RKO (cell line): Measurements from ENCODE around the gene E4F1.

ENCODE experiments used
- DNase-seq: peaks from one replicate; pipeline ENCODE4 v3.0.0-alpha.2; 2016; ENCODE audit warnings: low spot score

E4F1 gene

GRCh38 chr16:2275476-2276367, 52.3 kb downstream of the E4F1 start:
- no peak for DNase-seq

GRCh38 chr16:2276368-2277195, 53.2 kb downstream of the E4F1 start:
- no peak for DNase-seq

- no peak for DNase-seq
These were observed 54.3 kb downstream of the E4F1 start for GRCh38 chr16:2277466-2278271.

- no peak for DNase-seq
These were observed 54.8 kb downstream of the E4F1 start for GRCh38 chr16:2278272-2278608.

- no peak for DNase-seq
These were observed 55.8 kb downstream of the E4F1 start for GRCh38 chr16:2278956-2279800.

- no peak for DNase-seq
These were observed 57.1 kb downstream of the E4F1 start for GRCh38 chr16:2280461-2280860.

- DNase-seq = no peak
These were observed 57.7 kb downstream of the E4F1 start for GRCh38 chr16:2280981-2281542.

- DNase-seq = no peak
These were observed 58.9 kb downstream of the E4F1 start for GRCh38 chr16:2282262-2282661.

GRCh38 chr16:2282866-2283555, 59.6 kb downstream of the E4F1 start:
- no peak for DNase-seq

GRCh38 chr16:2284001-2284770, 60.8 kb downstream of the E4F1 start:
- no peak for DNase-seq

GRCh38 chr16:2284797-2285576, 61.6 kb downstream of the E4F1 start:
- DNase-seq = no peak
